ENCODE data around the gene RARG.
A peak's percentile ranks its signal among the peaks of the same experiment; 100 is the strongest.

Gene RARG

GRCh38 chr12:53231921-53232645 is at the start of gene RARG:
Gene RARG, minus strand, starts transcription at chr12:53232209. Its CDS starts 4,664 bp downstream, at chr12:53227545.
- DNase-seq, result peak; percentile 78

GRCh38 chr12:53279888-53280498 is 48.0 kb upstream of the RARG start:
- DNase-seq, result no peak

- DNase-seq, result no peak
These were observed 47.4 kb upstream of the RARG start for GRCh38 chr12:53279283-53279869.

- DNase-seq, result no peak
These were observed 46.0 kb upstream of the RARG start for GRCh38 chr12:53277981-53278380.

GRCh38 chr12:53276511-53276910 is 44.5 kb upstream of the RARG start:
- DNase-seq, result no peak

- no peak for DNase-seq
These were observed 42.4 kb upstream of the RARG start for GRCh38 chr12:53274445-53274844.

GRCh38 chr12:53268630-53269562 is 36.9 kb upstream of the RARG start:
- no peak for DNase-seq

- DNase-seq, result peak; percentile 86
These were observed 36.1 kb upstream of the RARG start, which contains the start of gene ESPL1 for GRCh38 chr12:53267999-53268629. Gene ESPL1, plus strand, starts transcription at chr12:53268299. Its CDS starts 468 bp downstream, at chr12:53268767.

- no peak for DNase-seq
These were observed 35.4 kb upstream of the RARG start for GRCh38 chr12:53267306-53267998.

- DNase-seq, result no peak
These were observed 33.8 kb upstream of the RARG start for GRCh38 chr12:53265783-53266182.

GRCh38 chr12:53259891-53260290 is 27.9 kb upstream of the RARG start:
- no peak for DNase-seq

GRCh38 chr12:53258541-53259539 is 26.8 kb upstream of the RARG start:
- DNase-seq, result no peak

GRCh38 chr12:53255996-53256395 is 24.0 kb upstream of the RARG start:
- DNase-seq, result no peak

GRCh38 chr12:53254816-53255545 is 23.0 kb upstream of the RARG start:
- no peak for DNase-seq

- no peak for DNase-seq
These were observed 21.3 kb upstream of the RARG start for GRCh38 chr12:53253298-53253697.

- DNase-seq, result no peak
These were observed 20.4 kb upstream of the RARG start for GRCh38 chr12:53252349-53252916.

- DNase-seq, result peak; percentile 77
These were observed 19.7 kb upstream of the RARG start for GRCh38 chr12:53251477-53252348.

GRCh38 chr12:53245286-53245685 is 13.3 kb upstream of the RARG start:
- no peak for DNase-seq

Data from CD4-positive, alpha-beta T cell treated with Interleukin-21 for 1 hour (primary cell).